ENCODE results near the gene KRTAP10-1.

Gene KRTAP10-1

GRCh38 chr21:44500111-44500510 lies 39.9 kb downstream of the KRTAP10-1 start:
- no peak for DNase-seq

- no peak for DNase-seq
These were observed 40.4 kb downstream of the KRTAP10-1 start for GRCh38 chr21:44499631-44500030.

GRCh38 chr21:44499211-44499560 lies 40.8 kb downstream of the KRTAP10-1 start:
- peak; percentile 39 for DNase-seq

- no peak for DNase-seq
These were observed 41.5 kb downstream of the KRTAP10-1 start for GRCh38 chr21:44498280-44499210.

GRCh38 chr21:44497703-44498126 lies 42.3 kb downstream of the KRTAP10-1 start:
- DNase-seq = peak; percentile 63

GRCh38 chr21:44496564-44497550 lies 43.1 kb downstream of the KRTAP10-1 start:
- peak; percentile 44 for DNase-seq

- DNase-seq = no peak
These were observed 44.1 kb downstream of the KRTAP10-1 start for GRCh38 chr21:44495611-44496563.

GRCh38 chr21:44494956-44495355 lies 45.0 kb downstream of the KRTAP10-1 start:
- no peak for DNase-seq

- DNase-seq = no peak
These were observed 45.6 kb downstream of the KRTAP10-1 start for GRCh38 chr21:44494418-44494817.

- no peak for DNase-seq
These were observed 47.2 kb downstream of the KRTAP10-1 start for GRCh38 chr21:44492567-44493385.

GRCh38 chr21:44490816-44491215 lies 49.2 kb downstream of the KRTAP10-1 start:
- no peak for DNase-seq

- DNase-seq = no peak
These were observed 49.6 kb downstream of the KRTAP10-1 start for GRCh38 chr21:44490405-44490804.

- no peak for DNase-seq
These were observed 50.0 kb downstream of the KRTAP10-1 start for GRCh38 chr21:44489962-44490361.

Measured in NCI-H748 treated with DMSO at 0.1 percent for 48 hours (cell line).